ENCODE measurements around the gene KCNIP1. TPM values are rescaled to one million over a fixed set of nuclear protein-coding genes. Genes with fewer than 3 reads are reported as not detected.

The KCNIP1 gene
- total RNA-seq, 2 experiments from 2014 or later, result not detected

DNA sequence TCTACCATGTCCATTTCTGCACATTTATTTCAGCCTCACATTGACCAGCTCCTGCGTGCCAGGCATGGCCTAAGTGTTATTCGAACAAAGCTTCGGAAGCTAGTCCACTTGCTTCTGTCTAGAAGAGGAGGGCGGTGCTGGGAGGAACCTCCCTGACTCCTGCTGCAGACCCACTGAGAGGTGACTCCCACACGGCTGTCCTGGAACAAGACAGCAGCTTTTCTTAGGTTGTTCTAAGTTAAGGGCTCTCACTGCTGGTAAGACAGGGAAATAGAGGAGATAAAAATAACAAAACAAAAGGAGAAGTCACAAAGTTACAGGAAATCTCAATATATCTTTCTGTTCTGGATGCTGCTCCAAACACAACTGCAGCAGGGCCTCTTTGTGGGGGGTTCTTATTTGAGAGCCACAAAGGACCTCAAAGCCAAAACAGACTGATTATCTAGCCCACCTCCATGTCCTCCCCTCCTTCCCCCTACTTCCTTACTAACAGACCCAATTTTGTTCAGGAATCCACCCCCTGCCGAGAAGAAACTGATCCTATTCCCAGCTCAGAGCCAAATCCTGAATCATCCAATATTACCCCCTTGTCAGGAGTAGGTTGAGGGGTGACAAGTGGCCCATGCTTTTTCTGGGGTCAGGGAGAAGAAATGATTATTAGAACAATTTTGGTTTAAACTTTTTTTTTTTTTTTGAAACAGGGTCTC is 28.4 kb upstream of the KCNIP1 start:
- Mint-ChIP-seq H3K36me3 (no peaks in the 10 kb centered on the region), H3K4me1 (no peaks in the 10 kb centered on the region), H3K4me3 (no peak overlapping the region), H3K27me3 (peaks cover 46% of the 10 kb centered on the region), H3K27ac (no peak overlapping the region), H3K9me3 (ENCODE audit: low read depth) (no peaks in the 10 kb centered on the region)
- ATAC-seq, result no peak
- CTCF ChIA-PET, result interaction anchor here (1.0 kb wide), 1 partner anchor 41 kb away, joined by 6 read pairs; no protein-coding TSS in a partner anchor
- no peak for DNase-seq

DNA sequence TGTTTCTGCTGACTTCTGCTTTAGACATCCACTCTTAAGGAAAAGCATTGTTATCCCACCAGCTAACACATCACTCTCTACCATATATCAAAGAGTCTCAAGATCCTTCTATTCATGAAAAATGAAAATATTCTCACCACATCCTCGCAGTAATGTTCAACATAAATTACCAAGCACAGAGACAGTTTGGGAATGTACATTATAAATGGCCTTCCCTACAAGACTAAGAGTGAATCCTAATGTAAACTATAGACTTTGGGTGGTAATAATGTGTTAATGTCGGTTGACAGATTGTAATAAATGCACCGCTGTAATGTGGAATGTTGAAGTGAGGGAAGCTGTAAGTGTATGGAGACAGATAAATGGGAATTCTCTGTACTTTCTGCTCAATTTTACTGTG is 27.1 kb upstream of the KCNIP1 start:
- Mint-ChIP-seq H3K4me3 (no peak overlapping the region), H3K27ac (no peak overlapping the region), H3K9me3 (ENCODE audit: low read depth) (no peaks in the 10 kb centered on the region), H3K36me3 (no peaks in the 10 kb centered on the region), H3K27me3 (peaks cover 52% of the 10 kb centered on the region), H3K4me1 (no peaks in the 10 kb centered on the region)
- no peak for DNase-seq
- CTCF ChIA-PET, result no interaction called here
- no peak for ATAC-seq

GRCh38 chr5:170477906-170478305 is 25.9 kb upstream of the KCNIP1 start:
- H3K9me3 Mint-ChIP-seq (ENCODE audit: low read depth), result no peaks in the 10 kb centered on the region
- no peak for ATAC-seq
- H3K4me3 Mint-ChIP-seq, result no peak overlapping the region
- DNase-seq, result no peak
- H3K27me3 Mint-ChIP-seq, result peaks cover 58% of the 10 kb centered on the region
- H3K27ac Mint-ChIP-seq, result no peak overlapping the region
- CTCF ChIA-PET, result no interaction called here
- no peaks in the 10 kb centered on the region for H3K36me3 Mint-ChIP-seq
- no peaks in the 10 kb centered on the region for H3K4me1 Mint-ChIP-seq

DNA sequence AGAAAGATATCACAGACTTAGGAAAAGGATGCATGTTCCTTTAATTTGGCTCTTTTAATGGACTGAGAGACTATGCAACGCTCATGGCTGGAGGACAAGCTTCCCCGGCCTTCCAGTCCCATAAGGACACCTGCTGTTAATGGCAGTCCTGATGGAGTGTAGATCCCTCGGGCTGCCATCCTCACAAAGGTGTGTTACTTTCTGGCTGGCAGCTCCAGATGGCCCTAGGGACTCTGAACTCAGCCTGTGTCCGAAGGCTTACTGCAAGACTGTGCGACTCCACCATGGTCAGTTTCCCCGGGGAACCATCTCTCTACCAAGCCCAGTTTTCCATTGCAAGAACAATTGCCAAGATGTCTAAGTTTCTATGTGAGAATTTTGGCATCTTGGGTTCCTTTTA is 25.5 kb upstream of the KCNIP1 start:
- CTCF ChIA-PET, result no interaction called here
- Mint-ChIP-seq H3K4me3 (no peak overlapping the region), H3K27ac (no peak overlapping the region), H3K36me3 (no peaks in the 10 kb centered on the region), H3K4me1 (no peaks in the 10 kb centered on the region), H3K9me3 (ENCODE audit: low read depth) (no peaks in the 10 kb centered on the region), H3K27me3 (peaks cover 54% of the 10 kb centered on the region)
- no peak for ATAC-seq
- DNase-seq, result no peak

GRCh38 chr5:170479484-170479883 is 24.3 kb upstream of the KCNIP1 start:
- DNase-seq, result no peak
- Mint-ChIP-seq H3K4me3 (no peak overlapping the region), H3K9me3 (ENCODE audit: low read depth) (no peaks in the 10 kb centered on the region), H3K27ac (no peak overlapping the region), H3K36me3 (no peaks in the 10 kb centered on the region), H3K27me3 (peaks cover 52% of the 10 kb centered on the region), H3K4me1 (no peaks in the 10 kb centered on the region)
- ATAC-seq, result no peak
- CTCF ChIA-PET, result no interaction called here

GRCh38 chr5:170480260-170480659 is 23.6 kb upstream of the KCNIP1 start:
- Mint-ChIP-seq H3K27me3 (peaks cover 48% of the 10 kb centered on the region), H3K4me3 (no peak overlapping the region), H3K9me3 (ENCODE audit: low read depth) (no peaks in the 10 kb centered on the region), H3K27ac (no peak overlapping the region), H3K36me3 (no peaks in the 10 kb centered on the region), H3K4me1 (no peaks in the 10 kb centered on the region)
- ATAC-seq (no peak), DNase-seq (no peak)
- CTCF ChIA-PET, result no interaction called here

GRCh38 chr5:170481849-170482248 is 22.0 kb upstream of the KCNIP1 start:
- no peaks in the 10 kb centered on the region for H3K9me3 Mint-ChIP-seq (ENCODE audit: low read depth)
- CTCF ChIA-PET, result no interaction called here
- H3K36me3 Mint-ChIP-seq, result no peaks in the 10 kb centered on the region
- ATAC-seq, result no peak
- no peak for DNase-seq
- H3K27me3 Mint-ChIP-seq, result peaks cover 34% of the 10 kb centered on the region
- H3K4me1 Mint-ChIP-seq, result no peaks in the 10 kb centered on the region
- H3K27ac Mint-ChIP-seq, result no peak overlapping the region
- H3K4me3 Mint-ChIP-seq, result no peak overlapping the region

DNA sequence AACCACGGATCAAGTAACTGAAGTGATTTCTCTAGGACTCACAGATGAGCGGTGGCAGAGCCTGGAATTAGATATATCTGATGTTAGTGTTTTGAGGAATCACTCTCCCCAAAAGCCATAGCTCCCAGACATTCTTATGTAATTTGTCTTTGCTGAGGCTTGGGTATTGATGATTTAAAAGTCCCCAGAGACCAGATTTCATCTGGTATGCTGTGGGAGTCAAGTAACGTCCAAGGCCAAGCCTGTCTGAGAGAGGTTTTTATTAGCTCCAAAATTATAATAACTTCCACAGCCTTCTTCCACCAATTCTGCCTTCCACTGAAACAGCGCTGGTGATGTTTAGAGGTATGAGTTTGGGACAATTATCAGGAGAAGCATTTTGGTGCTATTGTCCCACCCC is 21.3 kb upstream of the KCNIP1 start:
- DNase-seq (peak; percentile 8), ATAC-seq (no peak)
- CTCF ChIA-PET, result no interaction called here
- H3K36me3 Mint-ChIP-seq, result no peaks in the 10 kb centered on the region
- no peak overlapping the region for H3K27ac Mint-ChIP-seq
- H3K4me1 Mint-ChIP-seq, result no peaks in the 10 kb centered on the region
- no peak overlapping the region for H3K4me3 Mint-ChIP-seq
- no peaks in the 10 kb centered on the region for H3K9me3 Mint-ChIP-seq (ENCODE audit: low read depth)
- H3K27me3 Mint-ChIP-seq, result peaks cover 32% of the 10 kb centered on the region

GRCh38 chr5:170483701-170484458 is 19.9 kb upstream of the KCNIP1 start:
- H3K4me1 Mint-ChIP-seq, result no peaks in the 10 kb centered on the region
- CTCF ChIA-PET, result no interaction called here
- peak; percentile 39 for DNase-seq

GRCh38 chr5:170484459-170484831 is 19.4 kb upstream of the KCNIP1 start:
- H3K27me3 Mint-ChIP-seq, result peaks cover 16% of the 10 kb centered on the region
- no peaks in the 10 kb centered on the region for H3K9me3 Mint-ChIP-seq (ENCODE audit: low read depth)
- DNase-seq, result no peak
- H3K4me1 Mint-ChIP-seq, result no peaks in the 10 kb centered on the region
- CTCF ChIA-PET, result no interaction called here
- no peak for ATAC-seq
- H3K36me3 Mint-ChIP-seq, result no peaks in the 10 kb centered on the region
- no peak overlapping the region for H3K27ac Mint-ChIP-seq
- H3K4me3 Mint-ChIP-seq, result no peak overlapping the region

More at GRCh38 chr5:170483701-170484458, 19.9 kb upstream of the KCNIP1 start:
- H3K27ac Mint-ChIP-seq, result no peak overlapping the region
- no peak overlapping the region for H3K4me3 Mint-ChIP-seq
- H3K27me3 Mint-ChIP-seq, result peaks cover 20% of the 10 kb centered on the region
- no peaks in the 10 kb centered on the region for H3K36me3 Mint-ChIP-seq
- no peaks in the 10 kb centered on the region for H3K9me3 Mint-ChIP-seq (ENCODE audit: low read depth)
- ATAC-seq, result no peak

DNA sequence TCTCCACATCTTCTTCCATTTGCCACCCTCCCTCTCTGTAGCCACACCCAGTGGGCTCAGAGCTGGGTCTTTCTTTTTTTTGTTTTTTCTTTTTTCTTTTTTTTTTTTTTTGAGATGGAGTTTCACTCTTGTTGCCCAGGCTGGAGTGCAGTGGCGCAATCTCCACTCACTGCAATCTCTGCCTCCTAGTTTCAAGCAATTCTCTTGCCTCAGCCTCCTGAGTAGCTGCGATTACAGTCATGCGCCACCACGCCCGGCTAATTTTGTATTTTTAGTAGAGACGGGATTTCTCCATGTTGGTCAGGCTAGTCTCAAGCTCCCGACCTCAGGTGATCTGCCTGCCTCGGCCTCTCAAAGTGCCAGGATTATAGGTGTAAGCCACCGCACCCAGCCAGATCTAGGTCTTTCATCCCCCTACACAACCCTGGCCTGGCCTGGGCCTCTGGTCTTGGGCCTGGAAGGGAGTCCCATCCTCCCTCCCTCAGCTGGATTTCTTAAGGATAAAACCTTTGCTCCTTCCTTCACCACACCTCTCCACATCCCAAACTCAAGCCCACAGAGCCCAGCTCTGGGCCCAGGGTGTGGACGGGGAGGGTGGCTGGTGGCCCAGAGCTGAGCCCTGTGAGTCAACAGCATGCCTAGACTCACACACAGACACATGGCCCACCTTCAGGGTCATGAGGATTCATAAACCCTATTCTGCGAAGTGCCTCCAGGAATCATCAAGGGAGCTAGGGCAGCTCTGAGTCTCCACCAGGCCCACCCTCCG is 18.8 kb upstream of the KCNIP1 start:
- no peak overlapping the region for H3K4me3 Mint-ChIP-seq
- CTCF ChIA-PET, result no interaction called here
- no peaks in the 10 kb centered on the region for H3K9me3 Mint-ChIP-seq (ENCODE audit: low read depth)
- ATAC-seq (no peak), DNase-seq (no peak)
- peaks cover 14% of the 10 kb centered on the region for H3K27me3 Mint-ChIP-seq
- H3K4me1 Mint-ChIP-seq, result no peaks in the 10 kb centered on the region
- no peaks in the 10 kb centered on the region for H3K36me3 Mint-ChIP-seq
- no peak overlapping the region for H3K27ac Mint-ChIP-seq

GRCh38 chr5:170485616-170485911 is 18.3 kb upstream of the KCNIP1 start:
- Mint-ChIP-seq H3K27ac (no peak overlapping the region), H3K4me3 (no peak overlapping the region), H3K9me3 (ENCODE audit: low read depth) (no peaks in the 10 kb centered on the region), H3K4me1 (no peaks in the 10 kb centered on the region), H3K36me3 (no peaks in the 10 kb centered on the region), H3K27me3 (peaks cover 12% of the 10 kb centered on the region)
- CTCF ChIA-PET, result no interaction called here
- ATAC-seq (no peak), DNase-seq (no peak)

DNA sequence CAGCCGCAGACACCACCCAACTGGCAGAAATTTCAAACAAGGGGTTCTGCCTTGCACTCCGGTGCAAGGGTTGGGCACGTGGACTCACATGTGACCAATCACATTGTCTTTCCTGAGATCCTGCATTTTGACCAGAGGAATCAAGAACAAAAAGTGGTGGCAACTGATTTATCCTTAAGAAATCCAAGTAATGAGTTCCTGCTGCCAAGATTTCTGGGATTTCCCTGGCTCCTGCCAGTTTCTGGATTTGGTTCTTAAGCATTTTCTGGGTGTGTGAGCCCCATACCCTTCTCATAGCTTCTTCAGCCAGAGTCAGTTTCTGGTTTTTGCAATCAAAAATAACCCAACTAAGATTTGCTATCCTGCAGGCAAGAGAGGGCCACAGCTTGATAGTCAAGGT is 17.4 kb upstream of the KCNIP1 start:
- H3K4me3 Mint-ChIP-seq, result no peak overlapping the region
- DNase-seq, result no peak
- CTCF ChIA-PET, result no interaction called here
- H3K27ac Mint-ChIP-seq, result no peak overlapping the region
- no peaks in the 10 kb centered on the region for H3K36me3 Mint-ChIP-seq
- ATAC-seq, result no peak
- no peaks in the 10 kb centered on the region for H3K9me3 Mint-ChIP-seq (ENCODE audit: low read depth)
- peaks cover 7% of the 10 kb centered on the region for H3K27me3 Mint-ChIP-seq
- no peaks in the 10 kb centered on the region for H3K4me1 Mint-ChIP-seq

- Mint-ChIP-seq H3K27ac (no peak overlapping the region), H3K27me3 (peaks cover 5% of the 10 kb centered on the region), H3K4me1 (no peaks in the 10 kb centered on the region), H3K4me3 (no peak overlapping the region), H3K36me3 (no peaks in the 10 kb centered on the region), H3K9me3 (ENCODE audit: low read depth) (no peaks in the 10 kb centered on the region)
- no peak for ATAC-seq
- no peak for DNase-seq
- CTCF ChIA-PET, result no interaction called here
Measured at GRCh38 chr5:170488570-170488969, 15.2 kb upstream of the KCNIP1 start.
